Liver (tissue), 9 donors: ENCODE data around the gene ANXA6. TPM values are rescaled to one million over a fixed set of nuclear protein-coding genes. Genes with fewer than 3 reads are reported as not detected.

Experiments
- DNase-seq: peaks from one replicate; pipeline ENCODE4 v3.0.0-alpha.2; 2017; ENCODE audit warnings: low spot score
- H3K27ac ChIP-seq, 2 donors: one replicate each; pipeline ENCODE4 v1.7.0; 2013; ENCODE audit warnings: inconsistent platforms in 2 of 2, low read length in 2 of 2, control low read depth in 1 of 2, low read depth in 1 of 2, mild to moderate bottlenecking in 1 of 2
- H3K27me3 ChIP-seq, 4 donors: one replicate each; pipeline versions ENCODE4 v1.6.1 to v1.7.0; 2013; ENCODE audit warnings: low read length in 3 of 4, inconsistent platforms in 1 of 4, mild to moderate bottlenecking in 1 of 4, moderate library complexity in 1 of 4; ENCODE audit not compliant: control insufficient read depth in 4 of 4, insufficient read depth in 4 of 4
- H3K36me3 ChIP-seq, 4 donors: one replicate each; pipeline versions ENCODE4 v1.6.1 to v1.7.0; 2013; ENCODE audit warnings: low read length in 3 of 4, mild to moderate bottlenecking in 3 of 4, low read depth in 1 of 4, moderate library complexity in 1 of 4; ENCODE audit not compliant: control insufficient read depth in 4 of 4, insufficient read depth in 3 of 4
- H3K4me1 ChIP-seq, 4 donors: one replicate each; pipeline versions ENCODE4 v1.6.1 to v1.7.0; 2013; ENCODE audit warnings: low read length in 3 of 4, mild to moderate bottlenecking in 3 of 4, moderate library complexity in 1 of 4; ENCODE audit not compliant: control insufficient read depth in 4 of 4, insufficient read depth in 4 of 4
- H3K4me3 ChIP-seq, 3 donors: one replicate each; pipeline versions ENCODE4 v1.6.1 to v1.7.0; 2013; ENCODE audit warnings: low read length in 3 of 3, control low read depth in 1 of 3, low read depth in 1 of 3, mild to moderate bottlenecking in 1 of 3
- H3K9ac ChIP-seq, 2 donors: one replicate each; pipeline ENCODE4 v1.7.0; 2013; ENCODE audit warnings: low read length in 2 of 2, mild to moderate bottlenecking in 2 of 2, moderate library complexity in 2 of 2, control low read depth in 1 of 2, low read depth in 1 of 2
- H3K9me3 ChIP-seq, 4 donors: one replicate each; pipeline versions ENCODE4 v1.6.1 to v1.7.0; 2013; ENCODE audit warnings: low read length in 3 of 4; ENCODE audit not compliant: control insufficient read depth in 4 of 4
- CTCF ChIP-seq: fragments of 150-350 bp; IDR thresholded peaks from 2 replicates; pipeline ENCODE4 v1.5.1; 2017; ENCODE audit warnings: improper control_type of control experiment, low read depth, low read length; ENCODE audit not compliant: missing input control
- EGR1 ChIP-seq, 2 donors: IDR thresholded peaks; 2 replicates each; pipeline ENCODE4 v1.6.1; 2016 to 2018; ENCODE audit warnings: antibody characterized with exemption in 2 of 2, low read depth in 2 of 2
- FOXA1 ChIP-seq: IDR thresholded peaks from 2 replicates; pipeline ENCODE4 v1.6.1; 2016; ENCODE audit warnings: antibody characterized with exemption
- FOXA2 ChIP-seq: IDR thresholded peaks from 2 replicates; pipeline ENCODE4 v1.6.1; 2016; ENCODE audit warnings: antibody characterized with exemption
- GABPA ChIP-seq, 2 donors: IDR thresholded peaks in 1 of 2; conservative IDR thresholded peaks in 1 of 2; 2 replicates each; pipeline ENCODE4 v1.6.1; 2016; ENCODE audit warnings: antibody characterized with exemption in 2 of 2, mild to moderate bottlenecking in 1 of 2, moderate library complexity in 1 of 2
- HNF4A ChIP-seq, 2 donors: conservative IDR thresholded peaks; 2 replicates each; pipeline ENCODE4 v1.6.1; 2016; ENCODE audit warnings: antibody characterized with exemption in 2 of 2, mild to moderate bottlenecking in 2 of 2
- HNF4G ChIP-seq: IDR thresholded peaks from 2 replicates; pipeline ENCODE4 v1.6.1; 2016; ENCODE audit warnings: antibody characterized with exemption
- JUND ChIP-seq, 2 donors: IDR thresholded peaks; 2 replicates each; pipeline ENCODE4 v1.6.1; 2016; ENCODE audit warnings: antibody characterized with exemption in 2 of 2
- NR2F2 ChIP-seq: IDR thresholded peaks from 2 replicates; pipeline ENCODE4 v1.6.1; 2016; ENCODE audit warnings: antibody characterized with exemption
- RAD21 ChIP-seq, 2 donors: IDR thresholded peaks; 2 replicates each; pipeline ENCODE4 v1.6.1; 2016; ENCODE audit warnings: antibody characterized with exemption in 2 of 2, mild to moderate bottlenecking in 2 of 2
- REST ChIP-seq: IDR thresholded peaks from 2 replicates; pipeline ENCODE4 v1.6.1; 2016; ENCODE audit warnings: antibody characterized with exemption, mild to moderate bottlenecking
- RXRA ChIP-seq, 2 donors: IDR thresholded peaks; 2 replicates each; pipeline ENCODE4 v1.6.1; 2017 to 2018; ENCODE audit warnings: antibody characterized with exemption in 2 of 2, mild to moderate bottlenecking in 1 of 2
- SP1 ChIP-seq: IDR thresholded peaks from 2 replicates; pipeline ENCODE4 v1.6.1; 2018; ENCODE audit warnings: antibody characterized with exemption, mild to moderate bottlenecking
- TAF1 ChIP-seq: conservative IDR thresholded peaks from 2 replicates; pipeline ENCODE4 v1.6.1; 2016; ENCODE audit warnings: antibody characterized with exemption, mild to moderate bottlenecking
- YY1 ChIP-seq: IDR thresholded peaks from 2 replicates; pipeline ENCODE4 v1.6.1; 2016; ENCODE audit warnings: antibody characterized with exemption, mild to moderate bottlenecking
- ZBTB33 ChIP-seq: IDR thresholded peaks from 2 replicates; pipeline ENCODE4 v1.6.1; 2016; ENCODE audit warnings: antibody characterized with exemption
- WGBS: extraction: QIAGEN DNeasy Blood & Tissue Kit; methylation state at CpG from one replicate; pipeline ENCODE4 v1.1.7; 2013; 5-methylcytosine and 5-hydroxymethylcytosine counted together
- polyA plus RNA-seq, 2 donors: library from polyadenylated mRNA; stranded (reverse) in 1 of 2; unstranded in 1 of 2; fragments of 200-250 nt in 1 of 2; fragments of >200 nt in 1 of 2; fragmentation: Nextera tagmentation in 1 of 2; extraction: Ambion mirVana in 1 of 2; gene quantifications; one replicate each; pipeline versions ENCODE4 v1.2.1 to v1.2.3, GENCODE V29; 2013 to 2015
- total RNA-seq, 2 donors: library from RNA; depleted of rRNA; stranded (reverse); fragments of >200 nt; gene quantifications; one replicate each; pipeline ENCODE4 v1.2.3, GENCODE V29; 2014
- TF ChIP-seq, protein P1 (sequence below): IDR thresholded peaks from 2 replicates; pipeline ENCODE4 v1.6.1; 2016; ENCODE audit warnings: antibody characterized with exemption
- TF ChIP-seq, protein P2 (sequence below): IDR thresholded peaks from 2 replicates; pipeline ENCODE4 v1.6.1; 2016; ENCODE audit warnings: antibody characterized with exemption
- donor health status: healthy.
- donor health status: healthy.
- donor health status: healthy.
- donor health status: healthy.
- donor health status: healthy.

Gene ANXA6
- total and polyA plus RNA-seq, 4 donors: 52.7 to 215 (median 126) TPM

DNA sequence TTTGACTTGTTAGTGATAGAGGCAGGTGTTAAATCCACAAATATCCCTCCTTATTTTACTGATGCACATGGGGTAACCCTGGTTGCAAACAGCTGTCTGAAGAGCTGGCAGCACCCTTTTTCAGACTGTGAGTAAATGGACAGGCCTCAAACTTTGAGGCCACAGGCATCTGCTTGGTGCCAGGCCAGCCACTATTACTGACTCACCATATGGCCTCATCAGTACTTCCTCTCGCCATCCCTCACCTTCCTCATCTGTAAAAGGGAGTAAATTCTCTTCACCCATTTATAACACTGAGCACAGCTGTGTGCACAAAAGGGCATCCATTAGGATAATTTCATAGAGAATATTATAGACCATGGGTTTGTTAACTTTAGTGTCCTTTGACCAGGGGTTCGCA lies 64.8 kb downstream of the ANXA6 start:
- Histone ChIP-seq H3K9me3 (no peaks in the 10 kb centered on the region), H3K4me3 (no peak overlapping the region), H3K27me3 (no peaks in the 10 kb centered on the region), H3K4me1 (peaks cover 24 to 52% (median 47%) of the 10 kb centered on the region in 4 donors), H3K9ac (no peak overlapping the region), H3K27ac (peak overlapping the region; percentile 77 to 88), H3K36me3 (no peaks in the 10 kb centered on the region)
- WGBS: 64% methylated on average over 2 of the region's 2 CpGs
- DNase-seq: no peak
- TF ChIP-seq EGR1 (IDR thresholded peaks at IDR 0.05; ENCODE audit: low read depth in 2 of 2) (no peak), FOXA2 (no peak), RXRA (IDR thresholded peaks at IDR 0.05) (no peak), TAF1 (no peak), NR2F2 (no peak), SP1 (no peak), HNF4A (conservative IDR thresholded peaks at IDR 0.05) (no peak), HNF4G (no peak), YY1 (no peak), ZBTB33 (no peak)
- TF ChIP-seq, protein P1, sequence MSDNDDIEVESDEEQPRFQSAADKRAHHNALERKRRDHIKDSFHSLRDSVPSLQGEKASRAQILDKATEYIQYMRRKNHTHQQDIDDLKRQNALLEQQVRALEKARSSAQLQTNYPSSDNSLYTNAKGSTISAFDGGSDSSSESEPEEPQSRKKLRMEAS: no peak

- Histone ChIP-seq H3K36me3 (no peaks in the 10 kb centered on the region), H3K4me3 (no peak overlapping the region), H3K9me3 (no peaks in the 10 kb centered on the region), H3K27me3 (no peaks in the 10 kb centered on the region), H3K4me1 (peaks cover 17 to 36% (median 29%) of the 10 kb centered on the region in 4 donors), H3K27ac (no peak overlapping the region), H3K9ac (no peak overlapping the region)
- WGBS: 74% methylated on average over 2 of the region's 2 CpGs
- no peak for DNase-seq
- no peak for TF ChIP-seq RAD21 (IDR thresholded peaks at IDR 0.05)
- TF ChIP-seq NR2F2: no peak
- TF ChIP-seq RXRA (IDR thresholded peaks at IDR 0.05): no peak
- TF ChIP-seq GABPA (IDR thresholded peaks at IDR 0.05 in 1 of 2, conservative IDR thresholded peaks at IDR 0.05 in 1 of 2): no peak
- TF ChIP-seq, protein P2, sequence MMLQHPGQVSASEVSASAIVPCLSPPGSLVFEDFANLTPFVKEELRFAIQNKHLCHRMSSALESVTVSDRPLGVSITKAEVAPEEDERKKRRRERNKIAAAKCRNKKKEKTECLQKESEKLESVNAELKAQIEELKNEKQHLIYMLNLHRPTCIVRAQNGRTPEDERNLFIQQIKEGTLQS: no peak
- TF ChIP-seq JUND (IDR thresholded peaks at IDR 0.05): no peak
- TF ChIP-seq SP1: no peak
- no peak for TF ChIP-seq TAF1
- no peak for TF ChIP-seq EGR1 (IDR thresholded peaks at IDR 0.05; ENCODE audit: low read depth in 2 of 2)
- no peak for TF ChIP-seq YY1
- TF ChIP-seq FOXA2: no peak
Observed at GRCh38 chr5:151089726-151090125, 67.9 kb downstream of the ANXA6 start.

- WGBS: 82% methylated on average over 4 of the region's 4 CpGs
- TF ChIP-seq FOXA2 (no peak), REST (no peak), GABPA (IDR thresholded peaks at IDR 0.05 in 1 of 2, conservative IDR thresholded peaks at IDR 0.05 in 1 of 2) (no peak), JUND (IDR thresholded peaks at IDR 0.05) (no peak), CTCF (no peak), FOXA1 (no peak), YY1 (no peak), SP1 (no peak), NR2F2 (no peak)
- TF ChIP-seq, protein P1: no peak
- TF ChIP-seq, protein P2: no peak
- Histone ChIP-seq H3K27me3 (no peaks in the 10 kb centered on the region), H3K9ac (no peak overlapping the region), H3K4me3 (no peak overlapping the region), H3K4me1 (peaks cover 11 to 31% (median 22%) of the 10 kb centered on the region in 4 donors), H3K27ac (no peak overlapping the region), H3K9me3 (no peaks in the 10 kb centered on the region), H3K36me3 (no peaks in the 10 kb centered on the region)
- no peak for DNase-seq
Observed at GRCh38 chr5:151088986-151089385, 68.6 kb downstream of the ANXA6 start.
